GM21447 (cell line): ENCODE results near the gene THSD4.

Source experiments
- ATAC-seq: cut with Tn5 transposase; IDR thresholded peaks from one replicate; pipeline ENCODE4 v1.9.1; 2021; ENCODE audit not compliant: unreplicated experiment

THSD4 gene

DNA sequence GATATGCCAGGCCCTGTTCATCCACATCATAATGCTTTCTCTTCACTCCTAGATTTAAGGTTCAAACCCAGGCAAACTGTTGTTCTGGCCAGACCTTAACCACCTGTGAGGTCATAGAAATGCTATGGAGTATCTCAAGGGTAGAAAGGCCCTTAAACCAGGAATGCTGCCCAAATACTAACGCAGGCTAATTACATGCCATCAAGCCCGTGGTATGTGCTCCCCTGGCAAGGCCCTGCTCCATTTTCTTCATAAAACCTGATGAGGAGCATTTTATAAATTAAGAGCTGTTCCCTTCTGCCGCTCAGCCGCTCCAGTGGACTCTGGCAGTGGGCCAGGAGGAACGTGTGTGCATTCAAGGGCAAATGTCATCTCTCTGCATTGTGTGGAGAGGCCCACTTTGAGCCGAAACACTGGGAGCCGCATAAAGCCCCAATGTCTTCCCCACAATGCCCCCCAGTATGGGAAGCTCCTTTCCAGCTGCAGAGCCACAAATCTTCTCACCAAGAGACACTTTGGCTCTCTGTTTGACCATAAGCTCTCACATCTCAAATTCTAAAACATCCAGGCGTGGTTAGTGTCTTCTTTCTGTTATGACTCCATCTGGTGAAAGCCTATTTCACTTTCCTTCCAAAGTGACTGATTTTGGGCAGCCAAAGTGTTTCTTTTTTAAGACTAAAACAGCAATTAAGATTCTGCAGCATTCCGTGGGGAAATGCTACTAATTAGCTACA, 484.3 kb downstream of the THSD4 start:
- no peak for ATAC-seq

DNA sequence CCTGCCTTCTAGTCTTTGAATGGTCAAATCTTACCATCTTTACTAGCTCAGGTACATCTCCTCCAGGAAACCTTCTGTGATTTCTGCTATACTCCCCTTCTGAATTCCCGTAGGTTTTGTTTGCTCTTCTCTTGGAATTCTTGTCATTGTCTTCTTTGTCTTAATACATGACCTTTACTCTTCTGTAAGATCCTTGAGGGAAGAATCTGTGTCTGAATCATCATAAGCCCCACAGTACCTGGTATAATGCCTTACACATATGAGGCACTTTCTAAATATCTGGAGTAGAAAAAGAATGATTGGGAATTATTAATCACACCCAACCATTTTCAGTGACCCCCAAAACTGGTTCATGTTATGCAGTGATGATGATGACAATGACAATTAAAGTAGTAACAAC, 485.0 kb downstream of the THSD4 start:
- ATAC-seq, result no peak

DNA sequence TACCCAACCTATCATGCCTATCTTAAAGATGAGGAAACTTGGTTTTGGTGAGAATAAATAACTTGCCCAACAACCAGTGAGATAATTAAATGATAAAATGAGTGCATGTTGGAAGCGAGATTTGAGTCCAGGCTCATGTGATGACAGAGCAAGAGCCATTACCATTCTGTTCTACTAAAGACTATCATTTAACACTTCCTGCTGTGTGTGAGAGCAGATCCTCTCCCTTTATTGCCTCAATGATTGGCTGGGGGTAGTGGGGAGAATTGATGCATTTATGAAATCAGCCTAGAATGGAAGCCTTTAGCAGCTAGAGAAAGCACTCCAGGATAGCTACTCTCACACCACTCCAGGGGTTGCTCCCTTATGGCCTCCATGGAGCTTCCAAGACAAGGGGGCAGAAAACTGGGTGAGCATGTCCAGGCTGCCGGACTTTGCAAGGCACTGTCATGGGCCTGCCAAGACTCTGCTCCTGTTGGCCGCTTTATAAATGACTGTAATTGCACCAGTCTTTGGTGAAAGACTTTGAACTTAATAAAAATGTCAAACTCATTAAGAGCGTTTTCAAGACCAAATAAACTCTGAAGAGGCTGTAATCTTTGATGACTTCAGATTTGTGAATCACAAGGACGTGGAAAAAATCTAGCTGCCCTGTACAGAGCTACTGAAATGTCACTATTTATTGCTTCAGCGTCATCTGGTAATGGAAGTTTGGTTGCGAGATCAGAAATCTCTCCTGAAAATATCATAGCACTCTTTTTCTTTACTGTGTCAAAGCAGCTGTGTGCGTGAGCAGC, 486.0 kb downstream of the THSD4 start:
- ATAC-seq, result no peak

DNA sequence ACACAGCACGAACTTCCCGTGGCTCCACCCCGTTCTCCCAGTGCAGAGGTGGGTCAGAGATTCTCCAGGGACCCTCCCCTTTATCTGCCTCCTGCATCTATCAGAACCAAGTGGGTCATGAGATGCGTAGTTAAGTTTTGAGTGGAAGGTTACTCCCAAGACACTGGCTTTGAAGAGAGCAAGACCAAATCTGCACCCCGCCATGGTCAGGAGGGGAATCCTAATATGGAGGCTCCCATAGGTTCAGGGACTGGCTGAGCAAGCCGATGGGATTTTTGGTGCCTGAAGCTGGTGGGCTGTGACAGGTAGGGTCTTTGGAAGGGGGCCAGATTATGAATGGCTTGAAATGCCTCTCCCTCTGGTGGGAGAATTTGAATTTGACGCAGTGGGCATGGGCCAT, 488.1 kb downstream of the THSD4 start:
- no peak for ATAC-seq

DNA sequence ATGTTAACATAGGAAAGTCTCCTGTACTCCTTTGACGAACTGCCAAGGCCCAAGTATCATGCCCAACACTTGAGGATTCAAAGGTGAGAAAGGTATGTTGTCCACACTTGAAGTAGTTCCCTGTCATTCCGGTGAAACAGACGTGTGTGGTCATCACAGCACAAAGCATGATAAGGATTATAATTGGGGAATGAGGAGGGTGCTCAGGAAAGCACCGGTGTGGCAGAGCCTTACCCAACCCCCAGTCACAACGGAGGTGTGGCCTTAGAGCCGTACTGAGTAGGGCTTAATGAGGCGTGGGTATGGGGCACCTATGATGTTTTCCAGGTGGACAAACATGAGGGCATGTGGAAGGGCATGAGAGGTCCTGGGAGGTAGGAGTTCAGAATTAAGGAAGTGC, 492.1 kb downstream of the THSD4 start:
- ATAC-seq, result no peak

DNA sequence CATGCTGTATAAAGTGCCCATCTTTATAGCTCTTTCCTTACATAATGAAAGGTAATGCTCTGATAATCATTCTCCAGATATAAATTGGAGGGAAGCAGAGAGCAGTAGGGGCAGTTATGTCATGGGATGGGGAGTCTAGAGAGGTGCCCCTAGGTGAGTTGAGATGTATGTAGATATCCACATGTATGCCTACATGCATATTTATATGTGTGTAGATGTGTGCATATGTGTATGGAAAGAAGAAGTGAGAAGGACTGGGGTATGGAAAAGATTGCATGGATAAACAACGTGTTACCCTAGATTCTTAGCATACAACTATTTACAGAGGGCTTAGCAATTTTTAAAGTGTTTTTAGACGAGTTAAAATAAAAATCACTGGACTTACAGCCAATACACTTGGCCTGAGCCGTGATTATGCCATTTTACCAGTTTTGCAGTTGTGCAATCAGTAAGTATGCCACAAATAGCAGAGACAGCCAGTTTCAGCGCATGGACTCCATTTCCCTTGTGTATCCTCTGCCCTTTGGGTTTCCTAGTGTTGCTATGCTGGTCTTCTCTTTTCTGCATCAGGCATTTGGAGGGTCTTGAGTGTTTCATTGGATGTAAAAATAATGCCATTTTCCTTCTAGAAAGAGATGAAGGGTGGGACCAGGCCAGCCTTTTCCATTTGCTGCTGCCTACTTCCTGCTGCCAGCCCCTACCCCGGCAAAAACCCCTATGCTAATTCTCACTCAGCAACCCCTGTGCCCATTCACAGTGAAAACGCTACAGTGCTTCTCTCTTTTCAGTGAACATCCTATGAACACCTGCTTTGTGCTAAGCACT, 495.7 kb downstream of the THSD4 start:
- ATAC-seq, result no peak

DNA sequence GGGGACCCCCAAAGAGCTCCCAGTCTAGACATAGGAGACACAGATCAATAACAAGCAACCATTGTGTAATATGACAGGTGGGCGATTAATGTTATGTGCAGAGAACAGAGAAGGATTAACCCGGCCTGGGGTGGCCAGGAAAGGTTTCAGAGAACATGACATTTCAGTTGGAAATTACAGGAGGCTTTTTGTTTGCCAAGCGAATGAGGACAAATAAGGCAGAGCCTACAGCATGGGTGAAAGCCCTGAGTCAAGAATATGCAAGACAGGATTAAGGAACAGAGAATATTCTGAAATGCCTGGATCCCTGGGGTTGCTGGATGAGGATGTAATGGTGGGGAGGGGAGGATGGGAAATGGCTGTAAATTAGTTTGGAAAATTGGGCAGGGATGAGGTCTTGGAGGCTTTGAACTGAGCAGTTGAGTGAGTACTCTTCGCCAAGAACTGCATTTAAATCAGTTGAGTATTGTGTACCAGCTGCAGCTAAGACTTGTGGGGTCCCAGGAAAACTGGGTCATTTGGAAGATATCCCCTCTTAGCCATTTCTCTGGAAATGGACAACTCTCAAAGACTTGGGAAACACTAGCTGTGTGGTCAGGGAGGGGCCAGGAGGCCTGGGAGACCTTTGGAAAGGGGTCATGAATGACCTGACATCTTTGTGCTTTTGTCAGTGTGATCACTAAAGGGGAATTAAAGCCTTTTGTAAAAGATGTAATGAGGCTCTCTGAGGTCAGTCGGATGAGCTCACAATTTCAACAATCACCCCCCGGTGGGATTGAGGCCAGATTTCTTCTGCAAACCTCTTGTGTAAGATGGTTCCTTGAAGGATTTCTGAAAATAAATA, 496.5 kb downstream of the THSD4 start:
- no peak for ATAC-seq

DNA sequence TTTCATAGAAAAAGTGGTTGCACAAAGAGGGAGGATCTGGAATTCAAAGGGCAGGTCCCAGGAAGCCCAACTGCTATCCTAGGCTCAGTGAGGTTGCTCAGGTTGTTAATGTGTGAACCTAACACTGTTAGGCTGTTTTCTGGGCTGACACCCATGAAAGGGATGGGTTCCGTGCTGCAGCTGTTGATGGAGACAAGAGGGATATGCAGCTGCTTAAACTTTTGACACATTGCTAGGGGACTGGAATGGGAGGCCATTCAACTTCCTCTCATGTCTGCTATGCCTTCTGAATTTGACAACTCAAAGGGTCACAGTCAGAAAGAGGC, 497.1 kb downstream of the THSD4 start:
- no peak for ATAC-seq

DNA sequence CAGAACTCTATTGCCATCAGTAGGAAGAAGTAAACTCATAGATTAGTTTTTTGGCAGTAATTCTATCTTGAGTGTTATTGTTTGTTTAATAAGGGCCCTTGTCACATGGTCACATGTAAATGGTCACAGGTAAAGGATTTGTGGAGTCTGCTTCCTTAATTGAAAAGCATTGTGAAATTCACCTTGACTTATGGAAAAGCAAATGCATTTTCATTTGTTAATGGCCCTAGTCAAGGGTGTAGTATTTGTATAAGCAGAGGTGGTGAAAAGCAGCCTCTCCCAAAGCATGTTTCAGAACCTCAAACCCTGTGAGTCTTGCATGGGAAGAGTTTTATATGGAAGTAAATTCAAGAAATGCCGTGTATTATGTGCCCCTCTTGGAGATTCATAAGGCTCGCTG, 497.6 kb downstream of the THSD4 start:
- no peak for ATAC-seq

DNA sequence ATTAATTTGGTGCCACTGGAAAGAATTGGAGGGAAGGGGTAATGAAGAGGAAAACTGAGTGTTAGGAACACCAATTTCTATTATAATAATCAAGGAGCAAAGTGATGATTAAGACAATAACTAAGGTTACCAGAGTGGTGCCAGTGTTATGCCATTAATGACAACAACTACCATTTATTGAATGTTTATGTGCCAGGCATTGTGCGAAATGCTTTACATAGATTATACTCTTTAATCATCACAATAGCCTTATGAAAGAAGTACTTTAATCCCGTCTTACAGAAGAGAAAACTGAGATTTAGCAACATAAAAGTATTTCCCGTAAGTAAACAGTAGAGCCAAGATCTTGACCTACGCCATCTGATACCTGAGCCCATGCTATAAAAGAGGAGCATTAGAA, 507.8 kb downstream of the THSD4 start:
- ATAC-seq, result no peak

DNA sequence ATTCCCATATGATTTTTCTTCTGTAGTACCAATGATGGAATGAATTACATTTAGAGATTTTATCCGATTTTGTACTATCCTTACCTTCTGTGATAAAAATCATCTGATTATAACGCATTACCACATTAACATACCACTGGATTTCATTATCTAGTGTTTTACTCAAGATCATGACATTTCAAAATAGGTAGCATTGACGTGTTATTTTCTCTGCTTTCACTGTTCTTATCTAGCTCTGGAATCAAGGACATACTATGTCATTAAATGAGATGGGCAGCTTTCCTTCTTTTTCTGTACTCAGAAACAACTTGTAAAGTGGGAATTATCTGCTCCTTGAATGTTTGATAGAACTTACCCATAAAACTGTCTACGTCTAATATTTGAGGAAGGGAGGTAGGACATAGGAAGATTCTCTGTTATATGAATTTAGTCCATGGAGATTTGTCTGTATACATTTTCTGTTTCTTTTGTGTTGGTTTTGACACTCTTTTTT, 511.4 kb downstream of the THSD4 start:
- no peak for ATAC-seq

DNA sequence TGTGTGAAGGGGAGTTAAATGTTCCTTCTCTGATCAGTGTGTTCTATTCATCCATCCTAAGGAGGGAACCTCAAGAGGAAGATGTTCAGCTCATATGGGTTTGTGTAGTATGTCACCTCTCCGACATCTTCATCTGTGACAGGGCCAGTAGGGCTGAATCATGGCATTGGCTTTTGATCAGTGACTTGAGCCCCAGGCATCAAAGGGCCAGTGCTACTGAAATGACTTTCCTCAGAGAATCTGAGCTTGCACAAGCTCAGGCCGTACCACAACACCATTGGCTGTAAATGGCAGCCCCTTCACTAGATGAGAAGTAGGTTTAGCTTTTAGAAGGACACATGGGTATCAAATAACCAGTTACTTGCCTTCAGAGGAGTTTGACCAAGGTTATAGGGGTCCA, 511.9 kb downstream of the THSD4 start:
- ATAC-seq, result no peak

DNA sequence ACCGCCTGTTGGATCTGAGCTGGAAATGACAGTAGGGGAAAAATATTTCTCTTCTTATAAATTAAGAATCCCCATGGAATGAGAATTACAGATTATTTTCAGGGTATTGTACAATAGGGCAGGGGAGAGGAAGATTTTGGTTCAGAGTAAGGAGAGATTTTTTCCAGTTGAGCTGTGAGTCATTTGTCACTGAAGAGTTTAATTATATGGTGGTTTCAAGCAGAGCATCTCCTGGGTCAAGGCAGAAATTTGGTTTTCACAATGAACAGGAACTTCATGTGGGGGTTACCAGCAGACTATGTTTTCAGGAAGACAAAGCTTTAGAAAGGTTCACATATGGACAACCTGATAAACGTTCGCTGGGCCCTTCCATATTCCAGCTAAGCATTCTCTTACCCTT, 512.3 kb downstream of the THSD4 start:
- ATAC-seq, result no peak

DNA sequence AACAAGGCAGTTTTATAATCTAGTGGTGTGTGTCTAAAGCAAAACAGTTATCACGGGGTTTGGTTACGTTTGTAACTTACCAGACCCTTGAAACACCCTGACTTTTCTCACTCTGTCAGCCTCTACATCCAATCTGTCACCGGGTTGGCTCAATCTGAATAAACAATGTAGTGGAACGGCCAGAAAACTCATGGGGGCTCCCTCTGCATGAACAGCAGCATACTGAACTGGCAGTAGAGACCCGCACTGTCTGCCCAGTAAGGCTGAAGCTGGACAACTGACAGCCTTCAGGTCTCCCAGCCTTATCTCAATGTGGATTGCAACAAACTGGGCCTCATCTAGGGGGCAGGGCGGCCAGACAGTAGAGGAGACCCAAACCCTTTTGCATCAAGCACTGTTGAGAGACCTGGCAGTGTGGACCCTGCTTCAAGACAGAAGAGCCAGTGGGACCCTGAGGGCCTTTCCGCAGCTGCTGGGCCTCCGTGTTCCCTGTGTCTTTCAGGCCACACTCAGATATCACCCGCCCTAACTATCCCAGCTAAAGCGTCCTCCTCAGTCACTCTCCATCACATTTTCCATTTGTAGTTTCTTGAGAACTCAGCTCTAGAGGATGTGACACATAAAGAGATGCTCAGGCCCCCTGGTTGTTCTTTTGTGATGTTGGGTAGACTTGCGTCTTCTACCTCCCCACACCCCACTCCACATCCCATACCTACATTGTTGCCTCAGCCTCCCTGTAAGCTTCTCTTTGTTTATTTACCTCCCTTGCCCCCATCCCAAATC, 513.9 kb downstream of the THSD4 start:
- ATAC-seq, result no peak

DNA sequence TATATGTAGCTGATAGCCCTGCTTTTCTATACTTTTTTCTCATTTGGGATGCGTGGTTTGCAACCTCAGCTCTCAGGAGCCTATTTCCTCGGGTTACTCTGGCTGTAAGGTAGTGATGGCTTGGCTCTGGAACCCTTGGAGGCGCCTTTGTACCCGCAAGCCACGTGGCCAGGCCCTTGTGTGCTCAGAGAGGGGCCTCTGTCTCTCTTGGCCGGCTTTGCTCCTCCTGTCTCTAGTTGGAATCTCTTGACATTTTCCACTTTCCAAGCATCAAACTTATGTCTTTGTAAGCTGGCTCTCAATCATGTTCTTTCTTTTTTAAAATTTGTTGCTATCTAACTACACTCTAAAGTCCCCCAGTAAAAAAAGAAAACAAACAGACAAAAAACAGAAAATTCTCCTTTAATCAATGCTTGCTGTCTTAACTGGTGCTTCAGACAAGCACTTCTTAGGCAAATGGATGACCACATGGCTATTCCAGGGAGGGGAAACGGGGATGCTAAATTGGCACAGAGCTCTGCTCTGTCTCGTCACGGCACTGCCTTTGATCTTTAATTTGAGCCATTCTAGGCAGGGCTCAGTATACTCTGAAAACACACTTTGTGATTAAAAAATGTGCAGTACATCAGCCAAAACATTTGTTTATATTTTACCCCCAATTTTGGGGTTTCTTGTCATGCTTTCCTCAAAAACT, 514.7 kb downstream of the THSD4 start:
- no peak for ATAC-seq

DNA sequence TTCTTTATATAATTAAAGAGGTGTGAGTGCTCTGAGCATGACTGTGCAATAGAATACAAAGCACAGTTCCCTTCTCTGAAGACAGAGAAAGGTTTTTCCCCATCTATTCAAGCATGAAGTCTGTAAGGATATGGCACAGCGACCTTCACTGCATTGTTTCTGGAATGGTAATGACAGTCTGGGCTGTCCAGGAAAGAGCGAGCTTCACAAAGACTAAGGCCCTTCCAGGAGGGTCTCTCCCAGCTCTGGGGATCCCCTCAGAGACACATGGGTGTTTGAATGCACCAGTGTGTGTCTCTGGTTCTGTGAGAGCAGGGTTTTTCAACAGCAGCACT, 515.2 kb downstream of the THSD4 start:
- no peak for ATAC-seq

DNA sequence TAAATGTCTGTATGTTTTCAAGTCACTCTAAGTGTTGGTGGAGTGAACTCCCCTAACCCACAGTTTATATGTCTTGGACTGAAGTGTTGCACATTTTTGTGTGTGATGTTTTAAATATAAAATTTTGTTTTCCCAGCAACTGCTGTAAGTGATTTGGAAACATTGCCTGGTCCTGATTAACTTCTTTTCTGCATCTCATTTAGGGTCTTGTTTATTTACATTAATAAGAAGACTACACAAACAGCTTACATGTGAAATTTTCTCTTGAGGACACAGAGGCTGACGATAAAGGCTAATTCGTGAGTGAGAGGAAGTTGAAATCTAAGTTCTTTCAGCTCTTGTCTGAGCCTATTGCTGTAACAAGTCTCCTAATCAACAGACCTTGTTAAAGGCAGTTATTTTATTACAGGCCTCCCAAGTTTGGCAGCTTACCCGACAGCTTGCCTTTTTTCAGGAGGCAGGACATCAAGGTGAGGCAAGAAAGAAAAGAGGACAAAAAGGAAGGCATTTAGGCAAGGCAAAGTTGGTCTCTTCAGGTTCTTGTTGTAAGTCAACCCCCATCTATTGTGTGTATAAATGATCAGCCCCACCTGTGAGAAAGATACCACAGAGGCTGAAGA, 517.4 kb downstream of the THSD4 start:
- no peak for ATAC-seq

DNA sequence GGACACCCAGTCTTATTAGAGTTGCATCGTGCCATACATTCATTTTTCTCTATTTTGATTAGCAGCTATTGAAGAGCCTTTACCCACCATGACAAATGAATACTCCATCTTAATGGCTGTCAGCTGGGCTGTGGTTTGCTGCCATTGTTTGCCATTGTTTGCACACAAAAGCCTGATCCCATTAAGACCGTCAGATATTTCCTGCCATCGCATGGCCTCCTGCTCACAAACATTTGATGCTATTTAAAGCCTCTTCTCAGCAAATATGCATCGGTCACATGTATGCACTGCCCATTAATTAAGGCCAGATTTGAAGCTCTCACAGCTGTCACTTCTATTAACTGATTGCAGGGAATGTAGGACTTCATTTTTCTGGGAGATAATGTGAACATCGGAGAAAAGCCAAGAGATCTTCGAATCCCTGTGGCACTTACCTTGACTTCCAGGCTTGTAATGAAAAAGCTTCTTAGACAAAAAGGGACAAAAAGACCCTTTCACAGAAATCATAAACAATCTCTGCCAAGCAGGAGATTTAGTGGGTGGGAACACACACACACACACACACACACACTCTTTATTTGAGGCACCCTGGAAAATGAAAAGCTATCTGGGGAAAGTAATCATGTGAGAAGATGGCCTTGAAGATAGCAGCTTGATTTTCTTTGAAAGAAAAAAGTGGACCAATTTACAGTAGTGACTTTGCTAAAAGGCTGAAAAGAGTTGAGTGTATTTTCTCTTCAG, 519.7 kb downstream of the THSD4 start:
- ATAC-seq, result no peak
